HG02943 (cell line): Measurements from ENCODE around the gene TMEM135.
"Not testable (repeated sequence)": the region's sequence is repeated elsewhere in the genome, so short reads cannot be mapped to it uniquely, and the experiment has no call there.

Source experiments
- ATAC-seq: cut with Tn5 transposase; IDR thresholded peaks from one replicate; pipeline ENCODE4 v1.9.1; 2021; ENCODE audit warnings: mild to moderate bottlenecking, low read depth, moderate library complexity; ENCODE audit not compliant: unreplicated experiment

The TMEM135 gene

DNA sequence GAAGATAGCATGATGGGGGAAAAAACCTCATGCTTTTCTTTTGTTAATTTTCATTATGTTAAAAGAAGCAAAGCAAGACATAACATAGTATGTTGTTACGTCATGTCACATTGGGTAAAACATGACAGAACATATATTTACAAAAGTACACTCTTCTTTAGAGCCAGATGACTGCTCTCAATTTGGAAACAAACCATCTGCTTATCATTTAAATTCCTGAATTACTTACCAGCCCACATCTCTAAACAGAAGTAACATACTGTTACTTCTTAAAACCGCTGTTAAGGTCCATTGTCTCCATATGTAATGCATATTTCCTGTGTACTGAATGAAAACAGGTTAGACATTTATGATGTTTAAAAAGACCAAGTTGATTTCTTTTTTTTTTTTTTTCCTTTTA is 100.0 kb downstream of the TMEM135 start:
- no peak for ATAC-seq

GRCh38 chr11:87139475-87139874 is 101.7 kb downstream of the TMEM135 start:
- ATAC-seq = no peak

- no peak for ATAC-seq
Observed at GRCh38 chr11:87141322-87141721, 103.6 kb downstream of the TMEM135 start.

DNA sequence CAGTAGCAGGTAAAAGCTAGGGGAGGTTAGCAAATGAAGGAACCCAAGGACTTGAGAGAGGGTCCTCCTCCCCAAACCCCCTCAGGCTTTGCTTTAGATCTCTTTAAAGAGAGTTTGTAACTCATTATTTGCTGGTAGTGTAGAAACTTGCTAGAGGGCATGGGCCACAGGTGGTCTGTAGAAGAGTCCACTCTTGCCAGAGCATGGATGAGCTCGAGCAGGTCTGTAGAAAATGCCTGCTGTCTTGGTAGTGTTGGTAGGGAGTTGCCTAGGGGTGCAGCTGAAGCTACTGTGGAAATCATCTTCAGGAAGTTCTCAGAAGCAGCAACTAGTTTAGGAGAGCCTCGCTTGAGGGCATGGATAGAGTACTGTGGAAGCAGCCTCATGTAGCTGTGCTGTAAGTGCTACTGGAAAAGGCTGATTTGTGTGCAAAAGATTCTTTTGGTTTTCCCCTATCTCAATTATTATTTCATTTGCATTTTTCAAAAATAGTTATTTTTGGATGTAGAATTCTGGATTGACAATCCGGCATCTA is 104.3 kb downstream of the TMEM135 start:
- no peak for ATAC-seq

- ATAC-seq = no peak
Observed at GRCh38 chr11:87142594-87142993, 104.9 kb downstream of the TMEM135 start.

DNA sequence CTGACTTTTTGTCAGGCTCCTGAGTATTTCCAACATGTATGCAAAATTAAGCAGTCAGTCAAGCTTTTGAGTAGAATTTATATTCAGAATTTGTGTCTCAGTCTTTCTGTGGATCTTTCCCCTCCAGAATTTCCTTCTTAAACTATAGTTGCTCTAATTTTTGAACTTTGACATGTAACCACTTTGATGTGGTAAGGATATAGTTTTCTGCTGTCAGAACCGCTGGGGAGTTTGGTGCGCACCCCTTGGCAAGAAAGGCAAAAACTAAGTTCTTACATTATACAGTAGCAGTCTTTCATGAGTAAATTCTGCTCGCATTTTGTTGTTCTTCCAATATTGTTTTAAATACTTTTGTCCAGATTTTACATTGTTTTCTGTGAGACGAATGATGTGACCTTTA is 105.9 kb downstream of the TMEM135 start:
- ATAC-seq = no peak

DNA sequence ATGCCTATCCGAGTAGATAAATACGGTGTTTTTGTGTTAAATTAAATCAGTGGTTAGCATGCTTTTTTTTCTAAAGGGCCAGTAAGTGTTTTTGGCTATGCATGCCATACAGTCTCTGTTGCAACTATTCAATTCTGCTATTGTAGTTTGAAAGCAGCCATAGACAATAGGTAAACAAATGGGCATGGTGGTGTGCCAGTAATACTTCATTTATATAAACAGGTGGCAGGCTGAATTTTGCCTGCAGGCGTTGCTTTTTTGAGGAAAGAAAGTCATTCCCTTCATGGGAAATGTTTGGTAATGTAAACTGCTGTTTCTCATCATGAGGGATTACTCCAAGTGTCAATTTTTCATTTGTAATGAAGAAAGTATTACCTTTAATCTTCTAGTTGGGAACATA is 106.5 kb downstream of the TMEM135 start:
- no peak for ATAC-seq

GRCh38 chr11:87148749-87149148 is 111.0 kb downstream of the TMEM135 start:
- ATAC-seq = no peak

DNA sequence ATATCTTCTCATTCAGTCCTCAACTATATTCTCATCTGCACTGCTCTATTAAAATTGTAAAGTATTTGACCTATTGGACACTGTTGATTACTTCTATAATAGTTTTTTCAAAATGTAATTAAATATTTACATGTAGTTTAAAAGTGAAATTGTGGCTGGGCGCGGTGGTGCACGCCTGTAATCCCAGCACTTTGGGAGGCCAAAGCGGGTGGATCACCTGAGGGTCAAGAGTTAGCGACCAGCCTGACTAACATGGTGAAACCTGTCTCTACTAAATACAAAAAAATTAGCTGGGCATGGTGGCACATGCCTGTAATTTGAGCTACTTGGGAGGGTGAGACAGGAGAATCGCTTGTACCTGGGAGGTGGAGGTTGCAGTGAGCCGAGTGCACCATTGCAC is 112.0 kb downstream of the TMEM135 start:
- ATAC-seq = not testable (repeated sequence)

DNA sequence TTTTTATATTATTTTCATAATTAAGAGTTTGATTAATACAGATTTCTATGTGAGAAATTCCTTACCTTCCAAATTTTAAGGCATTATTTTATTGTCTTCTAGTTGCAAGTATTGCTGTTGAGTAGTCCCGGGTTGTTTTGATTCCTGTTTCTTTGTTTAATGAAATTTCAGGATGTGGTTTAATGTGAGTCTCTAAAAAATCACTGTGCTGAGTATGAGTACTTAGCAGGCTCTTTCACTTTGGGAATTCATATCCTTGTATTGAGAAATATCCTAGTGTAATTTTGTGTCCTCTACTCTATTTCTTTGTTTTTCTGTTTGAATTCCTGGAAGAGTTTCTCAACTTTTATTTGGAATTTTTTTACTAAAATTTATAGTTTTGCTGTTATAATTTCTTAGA is 113.2 kb downstream of the TMEM135 start:
- no peak for ATAC-seq

DNA sequence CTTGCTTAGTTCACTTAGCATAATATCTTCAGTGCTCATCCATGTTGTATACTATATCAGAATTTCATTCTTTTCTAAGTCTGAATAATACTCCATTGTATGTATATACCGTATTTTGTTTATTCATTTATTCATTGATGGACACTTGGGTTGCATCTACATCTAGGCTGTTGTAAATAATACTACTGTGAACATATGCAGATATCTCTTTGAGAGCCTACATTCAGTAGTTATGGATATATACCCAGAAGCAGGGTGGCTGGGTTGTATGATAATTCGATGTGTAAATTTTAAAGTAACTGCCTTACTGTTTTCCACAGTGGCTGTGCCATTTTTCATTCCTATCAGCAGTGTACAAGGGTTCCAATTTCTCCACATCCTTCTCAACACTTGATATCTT is 116.5 kb downstream of the TMEM135 start:
- ATAC-seq = no peak

DNA sequence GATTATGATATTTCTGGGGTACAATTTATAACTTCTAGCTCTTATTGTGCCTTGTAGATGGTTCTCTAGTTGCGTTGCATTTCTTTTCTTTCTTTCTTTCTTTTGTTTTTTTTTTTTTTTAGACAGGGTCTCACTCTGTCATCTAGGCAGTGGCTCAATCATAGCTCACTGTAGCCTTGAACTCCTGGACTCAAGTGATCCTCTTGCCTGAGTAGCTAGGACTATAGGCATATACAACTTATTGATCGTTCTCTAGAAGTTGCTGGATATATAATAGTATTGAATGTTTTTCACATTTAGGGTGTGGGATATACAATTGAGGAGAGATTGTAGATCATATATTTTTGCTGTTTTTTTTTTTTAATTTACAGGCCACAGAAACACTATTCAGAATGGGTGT is 119.2 kb downstream of the TMEM135 start:
- no peak for ATAC-seq

DNA sequence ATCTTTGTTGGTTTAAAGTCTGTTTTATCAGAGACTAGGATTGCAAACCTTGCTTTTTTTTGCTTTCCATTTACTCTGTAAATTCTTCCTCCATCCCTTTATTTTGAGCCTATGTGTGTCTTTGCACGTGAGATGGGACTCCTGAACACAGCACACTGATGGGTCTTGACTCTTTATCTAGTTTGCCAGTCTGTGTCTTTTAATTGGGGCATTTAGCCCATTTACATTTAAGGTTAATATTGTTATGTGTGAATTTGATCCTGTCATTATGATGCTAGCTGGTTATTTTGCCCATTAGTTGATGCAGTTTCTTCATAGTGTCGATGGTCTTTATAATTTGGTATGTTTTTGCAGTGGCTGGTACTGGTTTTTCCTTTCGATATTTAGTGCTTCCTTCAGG is 131.3 kb downstream of the TMEM135 start:
- ATAC-seq = not testable (repeated sequence)

- no peak for ATAC-seq
Observed at GRCh38 chr11:87173185-87174039, 135.7 kb downstream of the TMEM135 start.

DNA sequence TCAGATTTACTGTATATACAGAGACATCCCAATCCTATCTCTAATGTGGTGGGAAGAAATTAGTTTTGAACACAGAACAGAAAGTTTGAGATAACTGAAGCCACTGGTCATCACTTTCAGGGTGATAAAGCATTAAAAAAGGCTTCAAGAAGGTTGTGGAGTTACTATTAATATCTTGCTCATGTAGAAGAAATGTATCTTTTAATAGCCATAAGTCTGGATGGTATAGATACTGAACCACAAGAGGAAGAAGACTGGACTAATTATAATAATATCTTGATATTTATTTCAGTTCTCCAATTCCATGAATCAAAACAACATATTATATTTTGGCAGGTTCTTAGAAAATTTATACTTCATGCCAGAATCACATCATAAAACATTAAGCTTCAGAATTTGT is 137.1 kb downstream of the TMEM135 start:
- no peak for ATAC-seq

DNA sequence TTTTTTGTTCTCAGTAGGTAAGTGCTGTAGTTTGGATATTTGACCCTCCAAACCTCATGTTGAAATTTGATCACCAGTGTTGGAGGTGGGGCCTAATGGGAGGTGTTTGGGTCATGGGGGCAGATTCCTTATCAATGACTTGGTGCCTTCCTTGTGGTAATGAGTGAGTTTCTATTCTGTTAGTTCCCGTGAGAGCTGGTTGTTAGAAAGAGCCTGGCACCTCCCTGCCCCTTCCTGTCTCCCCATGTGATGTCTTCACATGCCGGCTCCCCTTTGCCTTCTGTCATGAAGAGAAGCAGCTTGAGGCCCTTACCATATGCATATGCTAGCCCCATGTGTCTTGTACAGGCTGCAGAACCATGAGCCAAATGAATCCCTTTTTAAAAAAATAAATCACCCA is 138.3 kb downstream of the TMEM135 start:
- ATAC-seq = no peak

GRCh38 chr11:87179621-87180020 is 141.9 kb downstream of the TMEM135 start:
- no peak for ATAC-seq

- ATAC-seq = no peak
Observed at GRCh38 chr11:87180742-87181141, 143.0 kb downstream of the TMEM135 start.

- no peak for ATAC-seq
Observed at GRCh38 chr11:87181143-87181542, 143.4 kb downstream of the TMEM135 start.

DNA sequence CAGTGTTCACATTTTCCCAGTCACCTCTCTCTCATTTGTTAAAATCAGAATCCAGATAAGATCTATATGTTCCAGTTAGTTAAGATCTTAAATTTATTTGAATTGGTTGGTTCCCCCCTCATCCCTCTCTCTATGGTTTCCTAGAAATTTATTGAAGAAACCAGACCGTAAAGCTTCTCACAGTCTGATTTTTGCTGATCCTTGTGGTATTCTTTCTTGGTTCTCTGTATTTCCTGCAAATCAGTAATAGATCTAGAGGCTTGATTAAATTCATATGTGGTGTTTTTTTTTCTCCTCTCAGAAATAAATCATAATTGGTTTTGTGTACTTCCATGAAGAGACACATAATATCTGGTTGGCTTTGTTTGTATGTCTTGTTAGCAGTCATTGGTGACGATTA is 147.5 kb downstream of the TMEM135 start:
- ATAC-seq = no peak

- ATAC-seq = no peak
Observed at GRCh38 chr11:87187076-87187475, 149.3 kb downstream of the TMEM135 start.

GRCh38 chr11:87187930-87188329 is 150.2 kb downstream of the TMEM135 start:
- no peak for ATAC-seq
